Head of caudate nucleus (tissue), 42 donors: ENCODE results near the gene ADCYAP1R1.
A peak's percentile ranks its signal among the peaks of the same experiment; 100 is the strongest.

Experiments used
- DNase-seq, 42 donors: peaks; one replicate each; pipeline versions ENCODE4 v3.0.0 to v3.0.0-alpha.2; 2020 to 2021; ENCODE audit warnings: mixed read lengths in 7 of 42
- intact Hi-C: fragments of 100-400 bp; cut with DNase I; formaldehyde crosslinking; loops from one replicate; pipeline ENCODE4 v1.15.0; 2022

The ADCYAP1R1 gene

GRCh38 chr7:31111109-31111451 is 59.0 kb downstream of the ADCYAP1R1 start:
- intact Hi-C loops: no loop called here
- peak in 1 of 42 donors; percentile 22 for DNase-seq

DNA sequence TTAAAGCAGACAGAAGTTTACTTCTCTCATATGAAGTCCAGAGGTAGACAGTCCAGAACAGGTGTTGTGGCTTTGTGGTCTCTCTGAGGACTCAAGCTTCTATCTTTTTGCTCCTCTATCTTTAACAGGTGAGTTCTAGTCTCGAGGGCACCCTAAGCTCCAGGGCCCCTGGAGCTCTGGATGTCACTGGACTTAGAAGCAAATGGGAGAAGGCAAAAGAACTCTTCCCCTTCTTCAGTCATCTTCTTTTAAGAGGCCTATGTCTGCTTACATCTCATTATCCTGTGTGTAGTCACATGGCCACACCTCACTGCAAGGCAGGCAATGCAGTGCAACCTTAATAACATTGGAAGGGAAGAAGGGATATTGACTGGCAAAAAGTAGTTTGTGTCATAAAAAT is 61.6 kb downstream of the ADCYAP1R1 start:
- peak in 2 of 42 donors; percentile 3 to 7 for DNase-seq
- intact Hi-C loops: no loop called here

GRCh38 chr7:31114593-31115343 is 62.7 kb downstream of the ADCYAP1R1 start:
- peak in 3 of 42 donors; percentile 4 to 38 (median 18) for DNase-seq
- intact Hi-C loops: no loop called here

DNA sequence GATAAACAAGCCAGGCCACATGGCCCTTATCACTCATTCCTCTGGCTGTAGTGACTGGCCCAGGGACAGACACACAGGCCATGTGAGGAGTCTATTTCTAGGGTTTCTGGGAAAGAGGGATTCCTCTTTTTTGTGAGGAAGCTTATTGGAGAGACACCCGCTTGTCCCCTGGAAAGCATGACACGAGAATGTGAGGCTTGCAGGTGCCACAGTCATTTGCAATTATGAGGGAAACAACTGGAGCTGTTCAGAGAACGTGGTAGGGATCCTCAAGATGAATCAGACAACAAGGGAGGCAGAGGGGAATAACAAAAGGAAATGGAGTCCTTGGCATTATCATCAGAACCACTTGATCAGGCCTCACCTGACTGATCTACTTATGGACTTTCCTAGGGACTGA is 64.5 kb downstream of the ADCYAP1R1 start:
- intact Hi-C loops: no loop called here
- peak in 4 of 42 donors; percentile 1 to 22 (median 11) for DNase-seq

DNA sequence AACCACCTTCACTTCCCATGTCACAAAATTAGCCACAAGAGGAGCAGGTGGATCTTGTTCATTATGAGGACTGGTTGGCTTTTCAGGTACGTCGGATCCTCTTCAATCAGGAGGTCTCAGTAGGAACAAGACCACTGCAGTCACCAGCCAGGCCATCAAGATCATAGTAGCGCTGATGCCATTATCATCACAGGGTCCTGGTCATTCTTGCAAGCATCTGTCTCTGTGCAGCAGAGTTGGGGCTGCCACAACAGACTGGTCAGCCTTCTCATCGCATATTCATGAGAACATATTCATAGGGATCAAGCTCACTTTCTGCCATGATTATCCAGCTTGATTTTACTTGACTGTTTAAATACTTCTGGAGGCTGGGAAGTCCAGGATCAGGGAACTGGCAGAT is 67.1 kb downstream of the ADCYAP1R1 start:
- DNase-seq: peak in 3 of 42 donors; percentile 11 to 19 (median 16)
- intact Hi-C loops: no loop called here

DNA sequence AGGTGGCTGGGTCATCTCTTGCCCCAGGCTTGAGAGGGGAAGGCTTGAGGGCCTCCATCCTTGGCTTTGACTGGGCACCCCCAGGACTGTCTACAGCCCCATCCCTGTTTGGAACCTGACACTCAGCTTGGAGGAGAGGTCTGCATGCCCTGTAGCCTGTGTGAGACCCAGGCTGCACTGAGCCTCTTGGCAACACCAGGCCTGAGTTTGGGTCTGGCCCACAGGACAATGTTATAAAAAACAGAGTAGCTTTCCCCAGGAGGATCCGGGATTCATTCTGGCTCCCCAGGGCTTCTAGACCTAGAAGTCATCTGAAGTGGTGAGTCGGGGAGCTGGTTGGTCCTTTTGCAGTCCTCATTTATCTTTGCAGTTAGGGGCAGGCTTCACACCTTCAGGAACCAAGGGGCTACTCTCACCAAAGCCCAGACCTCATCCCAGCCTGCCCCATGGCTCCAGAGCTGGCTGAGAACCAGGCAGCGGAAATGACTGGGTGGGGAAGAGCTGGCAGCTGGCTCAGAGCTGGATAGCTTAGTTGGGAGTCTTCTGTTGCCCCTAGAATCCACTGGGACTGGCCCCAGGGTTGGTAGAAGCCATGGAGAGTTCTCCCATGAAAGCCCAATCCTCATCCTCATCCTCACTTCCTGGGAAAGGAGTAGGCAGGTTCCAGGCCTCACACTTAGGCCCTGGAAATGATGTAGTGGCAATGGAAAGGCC is 68.8 kb downstream of the ADCYAP1R1 start:
- intact Hi-C loops: loop anchor here (5.0 kb wide), 1 partner anchor 319 kb away; no protein-coding TSS in a partner anchor
- DNase-seq: peak in 3 of 42 donors; percentile 9 to 30 (median 10)

GRCh38 chr7:31121601-31122000 is 69.5 kb downstream of the ADCYAP1R1 start:
- DNase-seq: peak in 3 of 42 donors; percentile 3 to 34 (median 29)
- intact Hi-C loops: loop anchor here (5.0 kb wide), 1 partner anchor 319 kb away; no protein-coding TSS in a partner anchor

DNA sequence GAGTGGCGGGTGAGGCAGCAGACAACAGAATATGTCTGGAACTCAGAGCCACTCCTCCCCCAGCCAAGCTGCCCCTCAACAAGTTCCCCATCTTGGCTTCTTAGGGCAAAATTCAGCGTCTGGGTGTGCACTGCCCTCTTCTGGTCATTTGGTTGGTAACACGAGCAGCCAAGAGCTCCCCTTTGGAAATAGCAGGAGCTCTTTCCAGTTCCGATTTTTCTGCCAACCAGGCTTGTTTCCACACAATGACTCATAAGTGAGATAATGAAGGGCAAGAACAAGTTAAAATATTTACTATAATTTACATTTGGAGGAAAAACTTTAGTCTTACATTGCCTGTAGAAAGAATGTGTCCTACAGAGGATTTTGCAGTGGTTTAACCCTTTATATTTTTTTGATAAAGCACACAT is 70.5 kb downstream of the ADCYAP1R1 start:
- intact Hi-C loops: loop anchor here (1.0 to 5.0 kb wide), 2 partner anchors 139 to 320 kb away; no protein-coding TSS in a partner anchor
- peak; percentile 23 to 85 (median 68) for DNase-seq

GRCh38 chr7:31123321-31123720 is 71.2 kb downstream of the ADCYAP1R1 start:
- intact Hi-C loops: loop anchor here (5.0 kb wide), 1 partner anchor 321 kb away; no protein-coding TSS in a partner anchor
- peak in 1 of 42 donors; percentile 33 for DNase-seq

DNA sequence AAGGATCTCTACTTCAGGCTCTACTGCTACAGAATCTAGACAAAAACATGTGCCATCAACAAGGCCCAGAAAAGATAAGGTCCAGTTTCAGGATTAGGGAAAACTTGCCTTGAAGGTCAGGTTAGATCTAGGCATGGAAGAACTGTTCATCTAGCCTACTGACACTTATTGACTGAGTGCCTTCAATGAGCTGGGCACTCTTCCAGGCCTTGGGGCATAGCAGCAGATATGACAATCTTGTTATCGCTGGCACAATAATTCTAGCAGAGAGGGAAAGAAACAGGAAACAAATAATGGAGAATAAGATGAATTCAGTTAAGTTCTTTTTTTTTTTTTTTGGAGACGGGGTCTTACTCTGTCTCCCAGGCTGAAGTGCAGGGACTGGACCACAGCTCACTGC is 71.6 kb downstream of the ADCYAP1R1 start:
- DNase-seq: peak in 2 of 42 donors; percentile 13 to 31
- intact Hi-C loops: loop anchor here (5.0 kb wide), 1 partner anchor 321 kb away; no protein-coding TSS in a partner anchor

- intact Hi-C loops: no loop called here
- no peak for DNase-seq
These were observed 73.1 kb downstream of the ADCYAP1R1 start for GRCh38 chr7:31125171-31125570.

- DNase-seq: no peak
- intact Hi-C loops: no loop called here
These were observed 74.9 kb downstream of the ADCYAP1R1 start for GRCh38 chr7:31126976-31127375.

- intact Hi-C loops: no loop called here
- no peak for DNase-seq
These were observed 77.0 kb downstream of the ADCYAP1R1 start for GRCh38 chr7:31129067-31129466.

GRCh38 chr7:31133497-31133896 is 81.4 kb downstream of the ADCYAP1R1 start:
- no peak for DNase-seq
- intact Hi-C loops: no loop called here

DNA sequence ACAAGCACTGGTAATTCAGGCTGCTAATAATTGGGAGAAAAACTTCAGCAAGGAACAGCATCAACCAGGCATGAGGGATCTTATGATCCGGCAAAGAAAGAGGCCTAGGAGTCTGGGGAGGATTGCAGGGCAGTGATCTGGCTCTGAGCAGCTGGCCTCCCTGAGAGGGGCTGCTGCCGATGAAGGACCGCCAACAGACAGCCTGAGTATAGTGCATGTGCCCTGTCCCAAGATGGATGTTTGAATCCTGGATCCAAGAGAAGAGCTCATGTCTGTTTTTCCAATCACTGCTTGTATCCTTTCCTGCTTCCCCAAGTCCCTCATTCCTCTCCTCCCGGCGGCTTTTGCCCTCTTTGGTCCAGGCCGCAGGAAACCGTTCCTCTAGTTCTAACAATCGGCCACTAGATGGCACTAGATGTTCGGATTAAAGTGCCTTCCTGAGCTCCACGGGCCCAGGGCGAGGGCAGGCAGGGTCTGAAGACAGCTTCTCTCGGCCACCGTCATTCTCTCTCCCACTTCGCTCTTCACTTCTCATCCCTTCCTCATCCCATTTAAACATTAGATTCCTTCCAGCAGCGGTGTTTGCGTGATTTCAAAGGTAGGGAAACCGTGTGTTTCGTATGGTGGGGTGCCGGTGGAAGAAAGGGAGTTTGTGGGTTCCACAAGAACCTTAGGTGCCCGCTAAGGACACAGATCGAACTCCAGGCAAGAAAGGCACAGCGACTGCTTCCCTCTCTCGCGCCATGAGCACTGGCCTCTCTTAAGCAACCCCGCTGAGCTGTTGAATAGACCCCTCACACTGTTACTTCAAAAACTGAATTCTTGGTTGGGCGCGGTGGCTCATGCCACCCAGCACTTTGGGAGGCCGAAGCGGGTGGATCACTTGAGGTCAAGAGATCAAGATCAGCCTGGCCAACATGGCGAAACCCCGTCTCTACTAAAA is 82.4 kb downstream of the ADCYAP1R1 start:
- DNase-seq: peak in 41 of 42 donors; percentile 33 to 88 (median 71)
- intact Hi-C loops: no loop called here

DNA sequence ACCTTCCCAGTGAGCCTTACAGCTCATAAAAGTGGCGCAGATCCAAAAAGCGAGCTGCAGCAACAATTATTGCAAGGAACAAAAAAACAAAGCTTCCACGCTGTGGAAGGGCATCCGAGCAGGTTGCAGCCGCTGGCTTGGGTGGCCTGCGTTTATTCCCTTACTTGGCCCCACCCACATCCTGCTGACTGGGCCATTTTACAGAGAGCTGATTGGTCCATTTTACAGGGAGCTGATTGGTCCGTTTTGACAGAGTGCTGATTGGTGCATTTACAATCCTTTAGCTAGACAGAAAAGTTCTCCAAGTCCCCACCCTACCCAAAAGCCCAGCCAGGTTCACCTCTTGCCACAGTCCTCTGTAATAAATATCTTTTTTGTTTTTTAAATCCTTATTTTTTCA is 85.1 kb downstream of the ADCYAP1R1 start:
- intact Hi-C loops: no loop called here
- DNase-seq: no peak

DNA sequence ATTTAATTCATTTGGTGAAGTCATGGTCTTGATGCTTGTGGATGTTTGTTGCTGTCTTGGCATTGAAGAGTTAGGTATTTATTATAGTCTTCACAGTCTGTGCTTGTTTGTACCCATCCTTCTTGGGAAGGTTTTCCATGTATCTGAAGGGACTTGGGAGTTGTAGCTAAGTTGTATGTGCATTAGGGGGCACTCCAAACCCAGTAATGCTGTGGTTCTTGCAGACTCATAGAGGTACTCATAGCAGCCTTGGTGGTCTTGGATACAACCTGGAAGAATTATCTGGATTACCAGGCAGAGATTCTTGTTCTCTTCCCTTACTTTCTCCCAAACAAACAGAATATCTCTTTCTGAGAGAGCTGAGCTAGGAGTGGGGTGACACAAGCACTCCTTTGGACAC is 93.2 kb downstream of the ADCYAP1R1 start:
- intact Hi-C loops: no loop called here
- no peak for DNase-seq

- intact Hi-C loops: no loop called here
- no peak for DNase-seq
These were observed 93.9 kb downstream of the ADCYAP1R1 start for GRCh38 chr7:31146030-31146429.

- no peak for DNase-seq
- intact Hi-C loops: no loop called here
These were observed 94.4 kb downstream of the ADCYAP1R1 start for GRCh38 chr7:31146538-31146937.
